Measurements from ENCODE around the gene ZNF649. TPM values are rescaled to one million over a fixed set of nuclear protein-coding genes. Genes with fewer than 3 reads are reported as not detected.
"Not testable (repeated sequence)": the region's sequence is repeated elsewhere in the genome, so short reads cannot be mapped to it uniquely, and the experiment has no call there.

Gene ZNF649
- total and polyA plus RNA-seq, 9 donors = 9.4 to 22.4 (median 16.0) TPM

DNA sequence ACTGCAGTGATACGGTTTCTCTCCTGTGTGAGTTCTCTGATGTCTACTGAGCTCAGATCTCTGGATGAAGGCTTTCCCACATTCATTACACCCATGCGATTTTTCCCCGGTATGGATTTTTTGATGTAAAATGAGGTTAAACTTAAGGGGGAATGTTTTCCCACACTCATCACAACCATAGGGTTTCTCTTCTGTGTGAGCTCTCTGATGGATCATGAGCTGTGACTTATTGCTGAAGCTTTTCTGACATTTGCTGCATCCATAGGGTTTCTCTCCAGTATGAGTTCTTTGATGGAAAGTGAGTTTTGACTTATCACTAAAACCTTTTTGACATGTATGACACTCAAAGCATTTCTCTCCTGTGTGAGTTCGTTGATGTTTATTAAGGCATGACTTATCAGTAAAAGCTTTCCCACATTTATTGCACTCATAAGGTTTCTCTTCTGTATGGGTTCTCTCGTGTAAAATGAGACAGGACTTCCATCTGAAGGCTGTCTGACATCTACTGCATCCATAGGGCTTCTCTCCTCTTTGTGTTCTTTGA lies 10.6 kb upstream of the ZNF649 start:
- Histone ChIP-seq H3K36me3 (no peaks in the 10 kb centered on the region), H3K27me3 (no peaks in the 10 kb centered on the region), H3K4me1 (ENCODE audit: insufficient read depth) (no peaks in the 10 kb centered on the region), H3K9me3 (peaks cover 0 to 50% of the 10 kb centered on the region in 2 donors), H3K27ac (no peak overlapping the region), H3K4me3 (no peak overlapping the region)
- intact Hi-C loops (cut with DNase I) = no loop called here
- WGBS, 3 donors = 63 to 78% (median 73%) methylated on average over 5 of the region's 5 CpGs
- no peak for DNase-seq
- TF ChIP-seq POLR2A (IDR thresholded peaks at IDR 0.05) = no peak
- TF ChIP-seq, protein P1, sequence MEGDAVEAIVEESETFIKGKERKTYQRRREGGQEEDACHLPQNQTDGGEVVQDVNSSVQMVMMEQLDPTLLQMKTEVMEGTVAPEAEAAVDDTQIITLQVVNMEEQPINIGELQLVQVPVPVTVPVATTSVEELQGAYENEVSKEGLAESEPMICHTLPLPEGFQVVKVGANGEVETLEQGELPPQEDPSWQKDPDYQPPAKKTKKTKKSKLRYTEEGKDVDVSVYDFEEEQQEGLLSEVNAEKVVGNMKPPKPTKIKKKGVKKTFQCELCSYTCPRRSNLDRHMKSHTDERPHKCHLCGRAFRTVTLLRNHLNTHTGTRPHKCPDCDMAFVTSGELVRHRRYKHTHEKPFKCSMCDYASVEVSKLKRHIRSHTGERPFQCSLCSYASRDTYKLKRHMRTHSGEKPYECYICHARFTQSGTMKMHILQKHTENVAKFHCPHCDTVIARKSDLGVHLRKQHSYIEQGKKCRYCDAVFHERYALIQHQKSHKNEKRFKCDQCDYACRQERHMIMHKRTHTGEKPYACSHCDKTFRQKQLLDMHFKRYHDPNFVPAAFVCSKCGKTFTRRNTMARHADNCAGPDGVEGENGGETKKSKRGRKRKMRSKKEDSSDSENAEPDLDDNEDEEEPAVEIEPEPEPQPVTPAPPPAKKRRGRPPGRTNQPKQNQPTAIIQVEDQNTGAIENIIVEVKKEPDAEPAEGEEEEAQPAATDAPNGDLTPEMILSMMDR (IDR thresholded peaks at IDR 0.05) = no peak
- TF ChIP-seq EP300 (IDR thresholded peaks at IDR 0.05) = no peak

DNA sequence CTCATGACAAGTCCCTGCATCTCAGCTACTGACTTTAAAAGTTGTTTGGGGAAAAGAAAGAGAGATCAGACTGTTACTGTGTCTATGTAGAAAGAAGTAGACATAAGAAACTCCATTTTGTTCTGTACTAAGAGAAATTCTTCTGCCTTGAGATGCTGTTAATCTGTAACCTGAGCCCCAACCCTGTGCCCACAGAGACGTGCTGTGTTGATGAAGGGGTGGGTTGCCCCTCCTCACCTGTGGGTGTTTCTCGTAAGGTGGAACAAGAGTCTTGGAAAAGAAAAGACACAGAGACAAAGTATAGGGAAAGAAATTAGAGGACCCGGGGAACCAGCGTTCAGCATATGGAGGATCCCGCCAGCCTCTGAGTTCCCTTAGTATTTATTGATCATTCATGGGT lies 3.2 kb upstream of the ZNF649 start:
- intact Hi-C loops (cut with DNase I); H3K27me3 ChIP-seq; H3K27ac ChIP-seq; DNase-seq; H3K4me3 ChIP-seq; H3K36me3 ChIP-seq; H3K4me1 ChIP-seq (ENCODE audit: insufficient read depth): not testable (repeated sequence)
- WGBS, 3 donors = 19 to 28% (median 20%) methylated on average over 5 of the region's 5 CpGs
- peaks cover 0 to 13% of the 10 kb centered on the region in 2 donors for H3K9me3 ChIP-seq

DNA sequence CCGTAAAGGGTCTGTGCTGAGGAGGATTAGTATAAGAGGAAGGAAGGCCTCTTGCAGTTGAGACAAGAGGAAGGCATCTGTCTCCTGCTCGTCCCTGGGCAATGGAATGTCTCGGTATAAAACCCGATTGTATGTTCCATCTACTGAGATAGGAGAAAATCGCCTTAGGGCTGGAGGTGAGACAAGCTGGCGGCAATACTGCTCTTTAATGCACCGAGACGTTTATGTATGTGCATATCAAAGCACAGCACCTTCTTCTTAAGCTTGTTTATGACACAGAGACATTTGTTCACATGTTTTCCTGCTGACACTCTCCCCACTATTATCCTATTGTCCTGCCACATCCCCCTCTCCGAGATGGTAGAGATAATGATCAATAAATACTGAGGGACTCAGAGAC lies 1.3 kb upstream of the ZNF649 start:
- 36 to 49% (median 38%) methylated on average over 9 of the region's 9 CpGs for WGBS, 3 donors
- H3K4me1 ChIP-seq (ENCODE audit: insufficient read depth); H3K4me3 ChIP-seq; DNase-seq; intact Hi-C loops (cut with DNase I); H3K27ac ChIP-seq; H3K9me3 ChIP-seq; H3K36me3 ChIP-seq; H3K27me3 ChIP-seq: not testable (repeated sequence)

DNA sequence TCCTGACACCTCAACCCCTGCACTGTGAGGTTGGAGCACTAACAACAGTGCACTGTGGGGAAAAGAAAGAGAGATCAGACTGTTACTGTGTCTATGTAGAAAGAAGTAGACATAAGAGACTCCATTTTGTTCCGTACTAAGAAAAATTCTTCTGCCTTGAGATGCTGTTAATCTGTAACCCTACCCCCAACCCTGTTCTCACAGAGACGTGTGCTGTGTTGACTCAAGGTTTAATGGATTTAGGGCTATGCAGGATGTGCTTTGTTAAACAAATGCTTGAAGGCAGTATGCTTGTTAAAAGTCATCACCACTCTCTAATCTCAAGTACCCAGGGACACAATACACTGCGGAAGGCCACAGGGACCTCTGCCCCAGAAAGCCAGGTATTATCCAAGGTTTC lies 822 bp upstream of the ZNF649 start:
- H3K9me3 ChIP-seq; H3K27ac ChIP-seq; H3K4me1 ChIP-seq (ENCODE audit: insufficient read depth); H3K36me3 ChIP-seq; H3K27me3 ChIP-seq; DNase-seq; H3K4me3 ChIP-seq; intact Hi-C loops (cut with DNase I): not testable (repeated sequence)
- WGBS, 3 donors = 84 to 89% (median 86%) methylated on average over 3 of the region's 3 CpGs

DNA sequence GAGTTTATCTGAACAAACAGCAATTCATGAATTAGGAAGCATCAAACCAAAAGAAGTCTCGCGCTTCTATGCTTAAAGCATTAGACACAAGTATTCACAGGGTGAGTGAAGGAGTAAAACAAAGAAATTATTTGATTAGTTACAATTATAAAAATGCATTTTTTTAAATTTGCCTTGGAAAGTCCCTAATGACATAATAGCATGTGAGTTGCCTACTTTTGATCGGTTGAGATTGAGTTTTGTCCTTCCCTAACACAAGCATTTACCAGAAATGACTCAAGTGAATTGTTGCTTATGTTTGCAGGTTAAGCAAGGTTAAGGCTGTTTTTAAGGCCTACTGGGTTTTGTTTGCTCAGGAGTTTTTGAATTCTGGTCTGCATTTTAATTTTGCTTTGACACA lies 389 bp upstream of the ZNF649 start:
- H3K27ac ChIP-seq = no peak overlapping the region
- H3K4me3 ChIP-seq = no peak overlapping the region
- no peaks in the 10 kb centered on the region for H3K27me3 ChIP-seq
- H3K9me3 ChIP-seq = peaks cover 0 to 14% of the 10 kb centered on the region in 2 donors
- no peak for TF ChIP-seq POLR2A (IDR thresholded peaks at IDR 0.05)
- TF ChIP-seq, protein P1 (IDR thresholded peaks at IDR 0.05) = no peak
- no peak for TF ChIP-seq EP300 (IDR thresholded peaks at IDR 0.05)
- H3K36me3 ChIP-seq = no peaks in the 10 kb centered on the region
- intact Hi-C loops (cut with DNase I) = no loop called here
- DNase-seq = no peak
- WGBS, 3 donors = 29 to 34% (median 29%) methylated on average over 3 of the region's 3 CpGs
- H3K4me1 ChIP-seq (ENCODE audit: insufficient read depth) = peaks cover 6% of the 10 kb centered on the region

DNA sequence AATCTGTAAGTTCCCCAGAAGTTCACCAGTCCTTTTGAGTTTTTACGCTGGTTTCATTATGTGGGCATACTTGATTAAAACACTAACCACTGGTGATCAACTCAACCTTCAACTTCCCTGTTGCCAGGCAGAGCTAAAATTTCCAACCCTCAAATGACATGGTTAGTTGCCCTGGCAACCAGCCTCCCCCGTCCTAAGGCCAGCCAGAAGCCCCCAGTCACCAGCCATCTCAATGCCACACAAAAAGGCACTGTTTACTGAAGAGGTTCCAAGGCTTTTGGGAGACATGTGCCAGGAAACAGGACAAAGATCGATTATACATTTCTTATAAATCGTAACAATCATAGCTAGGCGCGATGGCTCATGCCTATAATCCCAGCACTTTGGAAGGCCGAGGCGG lies 1.6 kb downstream of the ZNF649 start:
- intact Hi-C loops (cut with DNase I) = no loop called here
- no peaks in the 10 kb centered on the region for H3K36me3 ChIP-seq
- TF ChIP-seq, protein P1 (IDR thresholded peaks at IDR 0.05) = no peak
- TF ChIP-seq POLR2A (IDR thresholded peaks at IDR 0.05) = no peak
- TF ChIP-seq EP300 (IDR thresholded peaks at IDR 0.05) = no peak
- H3K9me3 ChIP-seq = peaks cover 0 to 33% of the 10 kb centered on the region in 2 donors
- no peak overlapping the region for H3K27ac ChIP-seq
- H3K4me1 ChIP-seq (ENCODE audit: insufficient read depth) = peaks cover 6% of the 10 kb centered on the region
- no peak for DNase-seq
- H3K4me3 ChIP-seq = no peak overlapping the region
- H3K27me3 ChIP-seq = no peaks in the 10 kb centered on the region
- 71 to 80% (median 76%) methylated on average over 8 of the region's 8 CpGs for WGBS, 3 donors
